ENCODE measurements around the gene PRR23E.

PRR23E gene

DNA sequence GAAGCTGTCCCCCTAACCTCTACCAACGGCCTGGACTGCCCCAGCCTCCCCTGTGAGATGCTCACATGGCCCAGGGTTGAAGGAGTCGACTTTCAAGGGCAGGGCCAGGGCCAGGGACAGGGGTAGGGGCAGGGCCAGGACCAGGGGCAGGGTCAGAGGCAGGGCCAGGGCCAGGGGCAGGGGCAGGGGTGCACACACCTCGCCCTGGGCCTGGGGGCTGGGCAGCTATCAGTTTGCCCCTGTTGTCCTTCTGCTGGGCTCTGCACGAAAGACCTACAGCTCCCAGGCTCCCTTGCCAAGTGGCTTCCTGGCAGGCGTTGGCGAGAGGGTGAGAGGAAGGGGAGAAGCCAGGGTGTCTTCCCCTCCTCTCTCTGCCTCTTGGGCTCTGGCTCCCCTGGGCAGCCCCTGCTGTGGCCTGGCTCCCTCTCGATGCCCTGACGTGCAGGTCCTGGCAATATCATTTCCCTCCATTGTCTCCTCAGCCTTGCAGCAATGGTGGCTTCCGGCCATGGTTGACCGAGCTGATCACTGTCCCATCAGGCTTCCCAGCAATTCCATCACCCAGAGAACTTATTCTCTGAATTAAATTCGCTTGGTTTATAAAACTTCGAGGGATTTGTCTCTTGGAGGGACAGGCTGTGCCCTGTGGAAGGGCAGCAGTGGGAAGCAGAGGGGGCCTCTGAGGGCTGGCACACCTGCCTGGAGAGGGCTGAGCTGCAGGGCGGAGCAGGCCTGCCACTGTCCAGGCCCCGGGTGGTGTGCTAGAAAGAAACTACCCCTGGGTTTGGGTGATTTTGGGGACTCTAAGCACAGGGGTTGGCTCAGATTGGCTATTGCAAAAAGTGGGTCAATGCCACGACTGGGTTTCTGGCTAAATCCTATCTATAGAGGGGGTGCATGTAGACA, 13.9 kb downstream of the PRR23E start:
- no peak overlapping the region for H3K4me3 ChIP-seq (ENCODE audit: low read depth, low read length)
- no peak for DNase-seq (ENCODE audit: low read depth)

DNA sequence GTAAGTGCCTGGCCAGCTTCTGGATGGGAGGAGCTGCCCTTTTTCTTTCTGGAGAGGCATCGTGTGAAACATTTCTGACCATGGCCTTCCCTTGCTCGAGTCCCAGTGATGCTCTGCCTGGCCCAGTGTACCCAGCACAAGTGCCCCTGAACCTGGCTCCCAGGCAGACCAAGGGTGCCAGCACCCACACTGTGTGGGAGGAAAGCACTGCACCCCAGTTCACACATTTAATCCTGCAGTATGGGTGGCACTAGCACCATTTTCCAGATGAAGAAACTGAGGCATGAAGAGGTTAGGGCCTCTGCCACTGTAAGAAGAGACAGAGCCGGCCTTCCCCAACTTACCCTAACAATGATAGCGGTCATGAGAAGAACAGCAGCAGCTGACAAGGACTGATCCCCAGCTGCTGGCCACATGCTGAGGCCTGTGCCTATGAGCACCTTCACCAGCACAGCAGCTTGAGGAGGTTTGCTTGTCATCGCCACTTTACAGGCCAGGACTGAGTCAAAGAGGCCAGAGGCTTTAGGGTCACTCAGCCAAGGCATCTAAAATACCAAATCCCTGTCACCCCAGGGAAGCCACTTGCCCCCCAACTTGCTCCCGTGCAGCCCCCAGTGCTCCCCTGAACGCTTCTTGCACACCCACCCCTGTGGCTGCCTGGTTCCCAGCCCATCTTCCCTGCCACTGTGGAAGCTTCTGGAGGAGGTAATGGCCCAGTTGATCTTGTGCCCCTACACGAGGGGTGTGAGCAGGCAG, 15.0 kb downstream of the PRR23E start:
- no peak for DNase-seq (ENCODE audit: low read depth)
- no peak overlapping the region for H3K4me3 ChIP-seq (ENCODE audit: low read depth, low read length)

DNA sequence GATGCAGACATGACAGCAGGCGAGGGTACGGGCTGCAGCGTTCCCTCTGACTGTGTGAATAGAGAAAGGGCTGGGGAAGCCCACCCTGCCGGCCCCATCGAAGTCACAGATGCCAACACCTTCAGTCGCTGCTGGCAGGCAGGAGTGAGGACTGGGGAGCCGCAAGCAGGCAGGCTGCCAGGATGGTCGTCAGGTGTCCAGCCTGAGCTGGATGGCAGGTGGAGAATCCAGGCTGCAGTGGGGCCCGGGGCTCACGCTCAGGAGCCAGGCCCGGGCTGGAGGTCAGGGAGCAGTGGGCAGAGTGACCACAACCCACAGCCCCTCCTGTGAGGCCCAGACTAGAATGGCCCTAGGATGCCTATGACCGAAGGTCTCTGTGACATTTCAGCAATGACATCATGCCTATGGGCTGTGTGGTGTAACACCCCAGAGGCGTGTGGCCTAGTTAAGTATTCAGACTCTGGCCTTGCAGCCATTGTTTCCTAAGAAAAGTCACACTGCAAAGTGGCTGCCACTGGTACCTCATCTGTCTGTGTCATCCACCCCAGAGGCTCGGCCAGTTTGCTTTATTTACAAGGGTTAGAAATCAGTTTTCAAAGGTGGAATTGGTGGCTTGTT, 15.7 kb downstream of the PRR23E start:
- H3K4me3 ChIP-seq (ENCODE audit: low read depth, low read length), result no peak overlapping the region
- no peak for DNase-seq (ENCODE audit: low read depth)

DNA sequence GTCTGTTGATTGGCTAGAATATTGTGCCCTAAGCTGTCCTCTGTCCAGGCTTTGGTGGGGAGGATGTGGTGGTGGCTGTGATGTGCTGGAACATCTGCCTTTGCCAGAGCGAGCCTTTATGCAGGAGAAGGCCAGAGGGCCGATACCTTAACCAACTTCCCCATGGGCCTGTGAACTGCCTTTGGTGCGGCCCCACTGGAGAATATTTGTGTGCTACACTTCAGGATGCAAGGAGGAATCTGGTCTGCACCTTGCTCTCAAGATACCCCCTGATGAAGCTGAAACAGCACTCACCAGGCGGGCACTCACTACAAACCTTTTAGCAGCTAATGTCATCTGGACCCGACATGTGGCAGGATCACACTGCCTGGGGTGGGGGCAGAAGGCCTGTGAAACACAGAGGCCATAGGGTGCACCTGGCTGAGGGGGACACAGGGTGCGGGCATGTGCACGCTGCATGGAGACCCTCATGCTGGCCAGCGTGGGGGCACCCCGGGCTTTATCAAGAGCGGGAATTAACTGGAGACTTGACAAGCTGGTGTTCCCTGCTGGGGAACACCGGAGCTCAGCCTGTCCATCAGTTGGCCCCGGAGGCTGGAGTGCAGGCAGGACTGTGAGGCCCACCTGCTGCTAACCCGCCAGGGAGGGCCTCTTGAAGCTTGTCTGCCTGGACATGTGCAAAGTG, 16.4 kb downstream of the PRR23E start:
- H3K4me3 ChIP-seq (ENCODE audit: low read depth, low read length), result no peak overlapping the region
- no peak for DNase-seq (ENCODE audit: low read depth)

DNA sequence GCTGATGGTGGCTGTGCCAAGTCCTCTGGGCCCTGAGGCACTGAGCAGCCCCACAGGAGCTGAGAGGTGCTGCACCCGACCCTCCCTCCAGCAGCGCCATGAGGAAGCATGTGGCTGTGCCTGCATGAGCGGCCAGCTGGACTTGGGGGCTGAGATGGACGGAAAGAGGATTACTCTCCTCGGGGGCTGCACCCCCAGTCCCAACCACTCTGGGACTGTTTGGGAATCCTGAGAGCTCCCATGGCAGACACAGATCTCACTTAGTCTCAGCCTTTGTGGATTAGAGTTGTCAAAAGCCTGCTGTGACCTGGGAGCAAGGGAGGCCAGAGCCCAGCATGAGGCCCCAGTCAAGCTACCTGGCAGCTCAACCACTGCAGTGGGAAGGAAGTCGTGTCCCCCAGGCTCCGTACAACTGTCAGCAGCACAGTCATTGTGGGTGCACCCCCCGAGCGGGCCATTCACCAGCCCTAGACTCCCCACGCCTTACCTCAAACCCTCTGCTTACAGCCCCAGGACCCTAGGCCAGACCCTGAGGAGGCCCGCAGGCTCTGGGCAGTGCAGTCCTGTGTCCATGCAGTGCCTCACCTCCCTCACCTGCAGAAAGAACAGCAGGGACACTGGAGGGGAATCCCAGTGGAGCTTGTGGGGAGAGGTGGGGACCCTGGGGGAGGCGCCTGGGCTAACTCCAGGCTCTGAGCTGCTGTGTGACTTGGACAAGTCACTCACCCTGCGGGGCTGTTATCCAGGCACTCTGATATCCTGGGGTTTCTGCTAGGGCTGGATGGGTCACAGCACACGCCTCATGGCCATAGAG, 17.1 kb downstream of the PRR23E start:
- DNase-seq (ENCODE audit: low read depth), result no peak
- no peak overlapping the region for H3K4me3 ChIP-seq (ENCODE audit: low read depth, low read length)

DNA sequence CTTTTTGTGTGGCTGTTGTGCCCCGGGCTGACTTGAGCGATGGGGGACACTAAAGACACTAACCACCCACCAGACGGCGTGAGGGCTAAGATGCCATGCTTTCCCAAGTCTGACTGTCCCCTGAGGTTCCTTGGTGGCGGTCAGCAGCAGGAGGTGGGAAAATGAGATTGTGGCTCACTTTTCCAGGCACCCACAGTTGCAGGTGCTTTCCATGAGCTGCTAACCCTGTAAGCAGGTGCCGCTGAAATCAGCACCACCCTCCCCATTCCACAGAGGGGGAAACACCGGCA, 17.7 kb downstream of the PRR23E start:
- DNase-seq (ENCODE audit: low read depth), result no peak

DNA sequence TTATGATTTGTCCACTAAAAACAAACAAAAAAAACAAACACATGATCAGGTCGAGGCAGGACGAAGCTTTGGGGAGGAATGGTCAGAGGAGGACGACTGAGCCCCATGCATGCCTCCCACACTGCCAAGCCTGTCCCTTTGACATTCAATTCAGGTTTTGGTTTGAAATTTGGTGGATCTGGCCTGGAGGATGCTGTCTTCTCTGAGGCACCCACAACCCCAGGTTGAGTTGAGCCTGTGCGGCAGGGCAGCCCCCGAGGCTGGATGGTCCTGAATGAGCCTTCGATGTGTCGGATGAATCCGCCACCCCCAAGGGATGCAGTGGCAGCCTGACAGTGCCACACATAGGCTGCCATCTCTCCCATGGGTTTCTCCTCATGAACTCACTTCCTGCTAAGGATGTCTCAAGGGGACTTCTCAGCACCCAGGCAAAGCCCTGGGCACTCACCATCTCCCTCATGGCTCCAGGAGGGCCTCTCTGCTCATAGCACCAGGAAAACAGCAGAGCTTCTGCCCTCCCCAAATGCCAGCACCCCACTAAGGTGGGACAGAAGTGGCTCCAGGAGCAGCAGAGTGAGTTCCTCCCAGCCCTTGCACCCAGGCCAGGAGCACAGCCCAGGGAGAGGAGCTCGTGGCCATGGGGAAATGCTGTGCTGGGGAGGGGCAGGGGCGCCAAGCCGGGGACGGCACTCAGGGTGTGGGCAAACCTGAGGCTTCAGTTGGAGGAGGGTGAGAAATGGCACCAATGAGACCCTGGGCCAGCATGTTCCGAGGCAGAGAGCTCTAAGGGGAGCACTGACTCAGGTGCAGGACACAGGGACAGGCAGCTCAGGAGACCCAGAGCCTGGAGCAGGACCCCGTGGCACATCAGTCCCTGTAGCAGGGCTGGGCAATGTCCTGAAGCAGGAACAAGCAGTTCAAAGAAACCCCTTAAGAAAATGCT, 18.5 kb downstream of the PRR23E start:
- DNase-seq (ENCODE audit: low read depth), result no peak
- no peak overlapping the region for H3K4me3 ChIP-seq (ENCODE audit: low read depth, low read length)

More for the DNA sequence above, 17.7 kb downstream of the PRR23E start:
- H3K4me3 ChIP-seq (ENCODE audit: low read depth, low read length), result no peak overlapping the region

DNA sequence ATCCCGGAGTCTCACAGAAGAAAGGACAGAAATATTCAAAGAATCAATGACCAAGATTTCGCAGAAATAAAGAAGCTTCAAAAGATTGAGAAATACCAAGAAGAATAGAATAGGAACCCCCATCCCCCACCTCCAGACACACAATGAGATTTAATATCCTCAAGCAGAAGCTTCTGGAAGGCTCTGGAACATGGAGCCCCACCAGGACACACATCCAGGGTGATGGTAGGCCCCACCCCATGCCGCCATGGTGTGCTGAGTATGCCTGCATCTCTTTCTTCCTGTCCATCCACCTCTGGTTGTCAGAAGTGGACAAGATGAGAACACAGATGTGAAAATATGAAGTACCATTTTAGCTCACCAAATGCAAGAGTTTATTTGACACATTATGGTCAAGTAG, 19.3 kb downstream of the PRR23E start:
- DNase-seq (ENCODE audit: low read depth), result no peak
- H3K4me3 ChIP-seq (ENCODE audit: low read depth, low read length), result no peak overlapping the region

DNA sequence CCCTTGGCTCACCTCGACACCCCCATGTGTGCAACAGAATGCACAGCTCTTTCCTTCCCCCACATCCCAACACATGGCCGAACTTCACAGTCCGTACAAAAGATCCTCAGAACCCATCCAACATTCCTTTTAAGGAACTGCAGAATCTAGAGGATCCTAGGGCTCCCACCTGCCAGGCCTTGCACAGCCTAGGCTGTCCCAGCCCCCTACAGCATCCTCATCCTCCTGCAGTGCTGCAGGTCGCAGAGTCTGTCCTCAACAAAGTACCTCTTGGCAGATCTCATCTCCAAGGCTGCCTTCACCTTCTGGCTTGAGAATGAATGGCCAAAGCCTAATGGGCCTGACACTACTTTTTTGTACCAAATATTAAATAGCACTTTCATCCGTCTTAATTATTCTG, 19.8 kb downstream of the PRR23E start:
- DNase-seq (ENCODE audit: low read depth), result no peak
- H3K4me3 ChIP-seq (ENCODE audit: low read depth, low read length), result no peak overlapping the region

DNA sequence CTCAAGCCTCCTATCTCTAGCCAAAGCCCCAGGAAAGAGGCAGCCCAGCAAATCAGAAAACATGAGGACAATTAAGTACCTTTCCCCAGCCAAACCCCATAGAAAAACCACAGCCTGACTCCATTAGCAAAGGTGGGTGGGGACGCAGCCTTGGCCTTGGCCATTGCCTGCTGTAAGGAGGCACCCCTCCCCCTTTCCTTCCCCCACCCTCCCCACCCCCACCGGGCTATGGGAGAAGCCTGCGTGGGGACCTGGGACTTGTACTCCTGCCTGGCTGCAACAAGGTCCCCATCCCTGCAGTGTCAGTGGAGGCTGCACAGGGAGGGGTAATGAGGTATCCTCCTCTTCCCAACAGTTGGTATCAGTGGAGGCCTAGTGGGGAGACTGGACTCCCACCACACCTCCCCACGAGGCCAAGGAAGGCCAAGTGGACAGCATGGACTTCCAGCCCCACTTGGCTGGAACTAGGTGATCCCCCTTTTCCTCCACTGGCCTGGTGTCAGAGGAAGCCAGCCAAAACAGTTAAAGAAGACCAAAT, 20.5 kb downstream of the PRR23E start:
- no peak for DNase-seq (ENCODE audit: low read depth)
- no peak overlapping the region for H3K4me3 ChIP-seq (ENCODE audit: low read depth, low read length)

DNA sequence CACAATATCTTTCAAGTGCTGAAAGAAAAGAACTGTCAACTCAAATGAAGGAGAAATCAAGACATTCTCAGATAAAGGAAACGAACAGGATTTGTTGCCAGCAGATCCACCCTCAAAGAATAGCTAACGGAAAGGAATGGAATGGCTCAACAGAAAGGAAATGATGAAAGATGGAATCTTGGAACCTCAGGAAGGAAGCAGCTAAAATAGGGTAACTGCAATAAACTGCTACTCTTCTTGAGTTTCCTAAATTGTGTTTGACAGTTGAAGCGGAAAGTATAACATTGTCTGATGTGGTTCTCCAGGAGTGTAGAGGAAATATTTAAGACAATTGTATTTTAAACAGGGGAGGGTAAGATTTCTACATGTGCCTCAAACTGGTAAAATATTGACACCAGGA, 22.0 kb downstream of the PRR23E start:
- H3K4me3 ChIP-seq (ENCODE audit: low read depth, low read length), result no peak overlapping the region
- no peak for DNase-seq (ENCODE audit: low read depth)

DNA sequence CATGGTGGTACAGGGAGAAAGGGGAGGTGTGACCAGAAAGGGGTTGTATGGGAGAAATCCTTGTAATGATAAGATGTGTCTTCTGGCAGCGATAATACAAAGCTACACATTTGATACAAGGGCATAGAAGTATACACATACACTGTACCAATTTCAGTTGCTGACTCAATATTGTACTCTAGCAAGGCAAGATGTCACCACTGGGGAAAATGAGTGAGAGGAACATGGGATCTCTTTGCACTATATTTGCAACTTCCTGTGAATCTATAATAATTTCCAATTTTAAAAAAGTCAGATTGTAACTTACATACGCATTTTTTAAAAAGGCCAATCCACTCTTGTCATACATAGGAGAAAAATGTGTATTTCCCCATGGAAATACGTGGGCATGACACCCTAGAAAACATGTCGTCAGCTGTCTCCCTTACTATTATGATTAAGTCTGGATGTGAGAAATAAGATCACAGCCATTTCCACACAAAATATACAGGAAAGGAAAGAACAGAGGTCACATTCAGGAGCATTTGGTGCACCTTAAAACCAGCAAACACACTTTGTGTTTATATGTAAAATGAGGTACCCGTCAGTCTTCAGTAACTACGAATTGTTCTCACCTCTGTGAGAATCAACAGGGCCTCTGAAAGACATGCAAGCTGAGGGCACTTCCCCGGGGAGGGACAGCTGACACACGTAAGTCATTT, 22.9 kb downstream of the PRR23E start:
- DNase-seq (ENCODE audit: low read depth), result no peak
- H3K4me3 ChIP-seq (ENCODE audit: low read depth, low read length), result no peak overlapping the region

DNA sequence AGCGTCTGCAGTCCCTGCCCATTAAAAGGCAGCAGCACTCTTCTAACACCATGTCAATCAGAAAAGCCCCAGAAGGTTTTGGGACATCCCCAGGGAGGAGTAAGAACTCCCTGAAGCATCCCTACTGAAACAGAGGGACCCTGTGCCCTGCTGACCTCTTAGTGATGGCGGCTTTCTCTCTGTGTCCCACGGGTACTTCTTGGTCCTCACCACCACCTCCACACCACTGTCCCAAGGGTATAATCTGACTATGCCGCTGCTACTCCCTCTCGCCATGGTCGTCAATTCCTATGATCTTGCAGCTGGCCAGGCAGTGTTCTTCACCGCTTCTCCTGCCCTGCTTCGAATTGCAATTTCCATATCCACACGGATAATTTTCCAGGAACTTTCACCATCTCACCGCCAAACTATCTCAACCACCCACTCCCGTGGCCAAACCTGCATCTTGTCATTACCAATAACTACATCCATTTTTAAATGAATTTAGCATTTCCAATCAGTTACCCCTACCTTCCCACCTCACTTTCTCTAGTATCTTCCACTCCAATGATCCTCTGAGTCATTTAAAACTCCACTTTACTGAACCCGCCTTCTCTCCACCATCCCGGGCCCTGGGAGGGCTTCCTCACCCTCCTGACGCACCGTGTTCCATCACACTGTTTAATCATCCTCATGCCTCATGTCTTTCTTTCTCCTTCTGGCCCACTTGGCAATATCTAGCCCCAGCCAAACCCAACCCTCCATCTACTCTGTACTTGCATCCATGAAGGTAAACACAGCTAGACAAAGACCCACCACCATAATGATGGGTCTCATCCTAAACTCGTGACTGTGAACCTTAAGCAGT, 23.7 kb downstream of the PRR23E start:
- H3K4me3 ChIP-seq (ENCODE audit: low read depth, low read length), result no peak overlapping the region
- no peak for DNase-seq (ENCODE audit: low read depth)

DNA sequence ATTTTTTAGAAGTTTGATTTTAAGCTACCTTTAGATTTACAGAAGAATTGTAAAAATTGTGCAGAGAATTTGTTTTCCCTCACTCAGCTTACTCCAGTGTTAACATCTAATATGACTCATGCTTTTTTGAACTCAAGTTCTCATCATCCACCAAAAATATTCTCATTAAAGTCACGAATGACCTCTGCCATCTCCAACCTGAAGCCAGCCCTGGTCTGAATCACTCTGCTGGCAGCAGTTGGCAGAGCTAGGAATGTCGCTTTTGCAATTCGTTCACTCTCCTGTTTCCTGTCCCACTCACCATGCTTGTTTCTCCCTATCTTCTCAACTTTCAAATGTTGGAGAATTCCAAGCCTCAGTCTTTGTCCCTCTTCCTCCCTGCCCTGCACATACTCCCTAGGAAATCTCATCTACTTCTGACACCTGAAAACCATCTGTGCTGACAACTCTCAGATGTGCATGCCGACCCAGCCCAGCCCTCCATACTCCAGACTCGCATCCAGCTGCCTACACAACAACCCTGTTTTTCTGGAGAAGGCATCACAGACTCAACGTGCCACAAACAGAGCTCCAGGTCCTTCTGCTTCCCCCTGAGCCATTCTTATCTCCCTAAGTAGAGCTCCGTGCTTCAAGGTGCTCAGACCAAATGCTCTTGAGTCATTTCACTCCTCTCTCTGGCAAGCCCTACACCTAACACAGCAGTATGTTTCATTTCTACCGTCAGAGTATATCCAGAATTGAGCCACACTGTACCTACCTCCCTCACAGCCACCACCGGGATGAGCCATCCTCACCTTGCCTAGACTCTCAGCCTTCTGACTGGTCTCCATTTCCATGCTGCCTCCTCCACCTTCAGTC, 24.9 kb downstream of the PRR23E start:
- no peak overlapping the region for H3K4me3 ChIP-seq (ENCODE audit: low read depth, low read length)
- no peak for DNase-seq (ENCODE audit: low read depth)

DNA sequence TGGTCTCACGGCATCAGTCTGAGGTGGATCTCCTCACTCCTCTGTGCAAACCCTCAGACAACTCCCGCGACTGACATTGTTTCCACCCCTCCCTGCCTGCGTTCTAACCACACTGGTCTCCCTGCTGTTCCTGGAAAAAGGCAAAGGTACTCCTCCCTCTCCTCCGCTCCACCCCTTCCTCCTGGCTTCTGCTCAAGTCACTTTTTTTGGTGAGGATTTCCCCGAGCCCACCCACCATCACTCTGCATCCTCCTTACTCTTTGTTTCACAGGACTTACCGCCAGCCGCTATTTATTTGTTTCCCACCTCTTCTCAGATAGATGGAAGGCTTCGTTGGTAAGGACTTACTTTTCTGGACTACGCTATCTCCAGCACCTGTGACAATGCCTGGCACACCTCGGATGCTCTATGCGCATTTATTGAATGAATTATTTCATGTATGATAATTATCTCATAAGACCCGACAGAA, 25.6 kb downstream of the PRR23E start:
- no peak for DNase-seq (ENCODE audit: low read depth)
- H3K4me3 ChIP-seq (ENCODE audit: low read depth, low read length), result no peak overlapping the region

DNA sequence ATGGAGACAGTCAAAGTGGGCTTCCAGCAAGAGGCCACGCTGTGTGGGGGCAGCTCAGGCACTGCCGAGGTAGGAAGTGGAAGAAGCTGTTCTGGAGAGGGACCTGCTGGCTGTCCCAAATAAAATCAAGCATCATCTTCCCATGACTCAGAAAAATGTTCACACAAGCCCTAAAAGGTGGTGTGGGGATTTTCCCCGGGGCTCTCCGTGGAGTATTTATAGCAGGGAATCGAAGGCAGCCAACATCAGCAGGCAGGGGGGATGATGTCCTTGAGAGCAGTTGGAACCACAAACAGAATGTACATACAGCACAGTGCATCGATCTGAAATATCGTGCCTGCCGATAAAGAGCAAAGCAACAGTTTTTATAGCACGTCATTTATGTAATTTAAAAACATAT, 27.6 kb downstream of the PRR23E start:
- no peak for DNase-seq (ENCODE audit: low read depth)
- H3K4me3 ChIP-seq (ENCODE audit: low read depth, low read length), result no peak overlapping the region
